ENCODE measurements around the gene THBS2.

THBS2 gene

DNA sequence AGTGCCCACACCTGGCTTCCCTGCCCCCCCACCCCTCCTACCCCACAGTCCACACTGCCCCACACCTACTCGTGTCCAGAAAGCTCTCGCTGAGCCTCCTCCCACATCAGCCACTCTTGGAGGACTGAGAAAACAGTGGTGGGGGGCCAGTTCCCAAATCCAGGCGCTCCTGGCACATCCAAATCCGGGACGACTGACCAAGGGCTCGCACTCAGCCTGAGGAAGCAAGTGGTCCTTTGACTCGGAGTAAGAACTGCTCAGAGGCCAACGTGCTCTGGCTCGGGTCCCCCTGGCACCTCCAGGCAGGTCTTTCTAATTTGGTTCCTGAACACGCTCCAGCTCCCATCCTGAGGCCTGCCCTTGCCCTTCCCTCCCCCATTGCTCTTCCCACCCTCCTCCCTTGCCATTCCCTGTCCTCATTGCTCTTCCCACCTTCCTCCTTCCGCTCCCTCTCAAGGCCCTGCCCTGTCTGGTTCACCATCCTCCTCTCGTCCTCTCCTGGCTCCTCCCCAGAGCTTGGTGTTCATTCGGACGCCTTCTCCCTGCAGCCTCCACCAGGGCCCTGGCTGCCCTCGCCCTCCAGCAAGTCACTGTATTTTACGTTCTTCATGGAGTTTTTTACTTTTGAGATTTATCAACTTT, 83.6 kb downstream of the THBS2 start:
- H3K27me3 ChIP-seq (ENCODE audit: insufficient read depth, poor library complexity, severe bottlenecking): peaks cover 4% of the 10 kb centered on the region
- H3K4me3 ChIP-seq (replicated peaks; ENCODE audit: insufficient read depth, low read length): no peak overlapping the region
- H3K27ac ChIP-seq (replicated peaks): no peak overlapping the region
- no peak for TF ChIP-seq SPI1 (IDR thresholded peaks at IDR 0.05; ENCODE audit: borderline replicate concordance, low read depth)
- no peak for TF ChIP-seq POLR2AphosphoS5 (IDR thresholded peaks at IDR 0.05; ENCODE audit: low read depth)
- no peak for TF ChIP-seq GABPA (IDR thresholded peaks at IDR 0.05; ENCODE audit: low read depth)
- TF ChIP-seq, protein P1, sequence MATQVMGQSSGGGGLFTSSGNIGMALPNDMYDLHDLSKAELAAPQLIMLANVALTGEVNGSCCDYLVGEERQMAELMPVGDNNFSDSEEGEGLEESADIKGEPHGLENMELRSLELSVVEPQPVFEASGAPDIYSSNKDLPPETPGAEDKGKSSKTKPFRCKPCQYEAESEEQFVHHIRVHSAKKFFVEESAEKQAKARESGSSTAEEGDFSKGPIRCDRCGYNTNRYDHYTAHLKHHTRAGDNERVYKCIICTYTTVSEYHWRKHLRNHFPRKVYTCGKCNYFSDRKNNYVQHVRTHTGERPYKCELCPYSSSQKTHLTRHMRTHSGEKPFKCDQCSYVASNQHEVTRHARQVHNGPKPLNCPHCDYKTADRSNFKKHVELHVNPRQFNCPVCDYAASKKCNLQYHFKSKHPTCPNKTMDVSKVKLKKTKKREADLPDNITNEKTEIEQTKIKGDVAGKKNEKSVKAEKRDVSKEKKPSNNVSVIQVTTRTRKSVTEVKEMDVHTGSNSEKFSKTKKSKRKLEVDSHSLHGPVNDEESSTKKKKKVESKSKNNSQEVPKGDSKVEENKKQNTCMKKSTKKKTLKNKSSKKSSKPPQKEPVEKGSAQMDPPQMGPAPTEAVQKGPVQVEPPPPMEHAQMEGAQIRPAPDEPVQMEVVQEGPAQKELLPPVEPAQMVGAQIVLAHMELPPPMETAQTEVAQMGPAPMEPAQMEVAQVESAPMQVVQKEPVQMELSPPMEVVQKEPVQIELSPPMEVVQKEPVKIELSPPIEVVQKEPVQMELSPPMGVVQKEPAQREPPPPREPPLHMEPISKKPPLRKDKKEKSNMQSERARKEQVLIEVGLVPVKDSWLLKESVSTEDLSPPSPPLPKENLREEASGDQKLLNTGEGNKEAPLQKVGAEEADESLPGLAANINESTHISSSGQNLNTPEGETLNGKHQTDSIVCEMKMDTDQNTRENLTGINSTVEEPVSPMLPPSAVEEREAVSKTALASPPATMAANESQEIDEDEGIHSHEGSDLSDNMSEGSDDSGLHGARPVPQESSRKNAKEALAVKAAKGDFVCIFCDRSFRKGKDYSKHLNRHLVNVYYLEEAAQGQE (IDR thresholded peaks at IDR 0.05; ENCODE audit: insufficient replicate concordance, low read depth): no peak
- TF ChIP-seq, protein P2, sequence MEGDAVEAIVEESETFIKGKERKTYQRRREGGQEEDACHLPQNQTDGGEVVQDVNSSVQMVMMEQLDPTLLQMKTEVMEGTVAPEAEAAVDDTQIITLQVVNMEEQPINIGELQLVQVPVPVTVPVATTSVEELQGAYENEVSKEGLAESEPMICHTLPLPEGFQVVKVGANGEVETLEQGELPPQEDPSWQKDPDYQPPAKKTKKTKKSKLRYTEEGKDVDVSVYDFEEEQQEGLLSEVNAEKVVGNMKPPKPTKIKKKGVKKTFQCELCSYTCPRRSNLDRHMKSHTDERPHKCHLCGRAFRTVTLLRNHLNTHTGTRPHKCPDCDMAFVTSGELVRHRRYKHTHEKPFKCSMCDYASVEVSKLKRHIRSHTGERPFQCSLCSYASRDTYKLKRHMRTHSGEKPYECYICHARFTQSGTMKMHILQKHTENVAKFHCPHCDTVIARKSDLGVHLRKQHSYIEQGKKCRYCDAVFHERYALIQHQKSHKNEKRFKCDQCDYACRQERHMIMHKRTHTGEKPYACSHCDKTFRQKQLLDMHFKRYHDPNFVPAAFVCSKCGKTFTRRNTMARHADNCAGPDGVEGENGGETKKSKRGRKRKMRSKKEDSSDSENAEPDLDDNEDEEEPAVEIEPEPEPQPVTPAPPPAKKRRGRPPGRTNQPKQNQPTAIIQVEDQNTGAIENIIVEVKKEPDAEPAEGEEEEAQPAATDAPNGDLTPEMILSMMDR (IDR thresholded peaks at IDR 0.05; ENCODE audit: insufficient read depth, low read length): no peak
- DNase-seq (ENCODE audit: low read depth in 1 of 2, low spot score in 1 of 2): no peak

DNA sequence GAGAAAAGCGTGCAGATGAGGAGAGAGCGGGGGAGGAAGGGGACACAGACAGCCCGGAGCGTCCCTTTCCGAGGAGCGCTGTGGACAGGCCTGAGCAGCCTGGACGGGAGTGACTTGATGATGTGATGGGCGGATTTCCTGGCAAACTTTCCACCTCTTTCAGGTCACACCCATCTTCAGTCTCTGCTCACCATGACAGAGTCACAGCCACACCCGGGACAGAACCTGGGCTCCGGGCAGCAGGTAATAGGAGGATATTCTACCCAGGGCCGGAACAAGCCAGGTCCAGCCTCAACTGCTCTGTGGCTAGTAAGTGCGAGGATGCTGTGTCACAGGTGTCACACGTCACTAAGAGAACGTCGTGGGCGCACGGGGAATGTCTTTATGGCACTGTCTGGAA, 84.3 kb downstream of the THBS2 start:
- no peak for TF ChIP-seq SPI1 (IDR thresholded peaks at IDR 0.05; ENCODE audit: borderline replicate concordance, low read depth)
- TF ChIP-seq POLR2AphosphoS5 (IDR thresholded peaks at IDR 0.05; ENCODE audit: low read depth): no peak
- TF ChIP-seq, protein P1 (IDR thresholded peaks at IDR 0.05; ENCODE audit: insufficient replicate concordance, low read depth): no peak
- no peak for TF ChIP-seq GABPA (IDR thresholded peaks at IDR 0.05; ENCODE audit: low read depth)
- TF ChIP-seq, protein P2 (IDR thresholded peaks at IDR 0.05; ENCODE audit: insufficient read depth, low read length): no peak
- no peak overlapping the region for H3K27ac ChIP-seq (replicated peaks)
- no peak for DNase-seq (ENCODE audit: low read depth in 1 of 2, low spot score in 1 of 2)
- peaks cover 4% of the 10 kb centered on the region for H3K27me3 ChIP-seq (ENCODE audit: insufficient read depth, poor library complexity, severe bottlenecking)
- H3K4me3 ChIP-seq (replicated peaks; ENCODE audit: insufficient read depth, low read length): no peak overlapping the region

DNA sequence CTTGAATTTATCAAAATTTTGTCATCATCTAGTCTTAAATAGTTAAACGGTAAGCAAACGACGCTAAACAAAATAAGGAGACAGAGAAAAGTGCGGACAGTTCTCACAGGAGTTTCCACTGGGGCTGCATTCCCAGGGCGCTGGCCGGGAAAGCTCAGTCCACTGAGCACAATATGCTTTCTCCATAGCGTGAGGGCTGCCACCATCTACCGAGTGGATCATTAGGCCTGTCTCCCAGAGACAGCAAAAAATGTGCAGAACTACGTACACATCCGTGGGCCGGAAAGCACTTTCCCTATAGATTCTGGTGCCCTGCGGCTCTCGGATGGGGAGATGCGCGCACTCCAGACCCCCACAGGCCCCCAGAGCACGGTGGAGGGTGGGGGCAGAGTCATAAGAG, 84.9 kb downstream of the THBS2 start:
- TF ChIP-seq POLR2AphosphoS5 (IDR thresholded peaks at IDR 0.05; ENCODE audit: low read depth) (no peak), SPI1 (IDR thresholded peaks at IDR 0.05; ENCODE audit: borderline replicate concordance, low read depth) (no peak), GABPA (IDR thresholded peaks at IDR 0.05; ENCODE audit: low read depth) (no peak)
- TF ChIP-seq, protein P1 (IDR thresholded peaks at IDR 0.05; ENCODE audit: insufficient replicate concordance, low read depth): no peak
- TF ChIP-seq, protein P2 (IDR thresholded peaks at IDR 0.05; ENCODE audit: insufficient read depth, low read length): no peak
- DNase-seq (ENCODE audit: low read depth in 1 of 2, low spot score in 1 of 2): no peak
- H3K27me3 ChIP-seq (ENCODE audit: insufficient read depth, poor library complexity, severe bottlenecking): peaks cover 4% of the 10 kb centered on the region
- H3K27ac ChIP-seq (replicated peaks): no peak overlapping the region
- no peak overlapping the region for H3K4me3 ChIP-seq (replicated peaks; ENCODE audit: insufficient read depth, low read length)

Measured in HL-60 (cell line).